Measurements from ENCODE around the gene CALCB.

- no peak for TF ChIP-seq CTCF (IDR thresholded peaks at IDR 0.05; ENCODE audit: low read depth, low read length, poor library complexity, severe bottlenecking)
- TF ChIP-seq EZH2phosphoT487 (IDR thresholded peaks at IDR 0.05; ENCODE audit: borderline replicate concordance, low read length), result no peak
These were observed 46.4 kb downstream of the CALCB start for GRCh38 chr11:15119826-15120225.

Data from DOHH2 (cell line).